Measurements from ENCODE around the gene STK32A. TPM values are rescaled to one million over a fixed set of nuclear protein-coding genes. Genes with fewer than 3 reads are reported as not detected.

The STK32A gene
- total and polyA plus RNA-seq, 4 donors, result 0.03 to 0.17 (median 0.09) TPM

DNA sequence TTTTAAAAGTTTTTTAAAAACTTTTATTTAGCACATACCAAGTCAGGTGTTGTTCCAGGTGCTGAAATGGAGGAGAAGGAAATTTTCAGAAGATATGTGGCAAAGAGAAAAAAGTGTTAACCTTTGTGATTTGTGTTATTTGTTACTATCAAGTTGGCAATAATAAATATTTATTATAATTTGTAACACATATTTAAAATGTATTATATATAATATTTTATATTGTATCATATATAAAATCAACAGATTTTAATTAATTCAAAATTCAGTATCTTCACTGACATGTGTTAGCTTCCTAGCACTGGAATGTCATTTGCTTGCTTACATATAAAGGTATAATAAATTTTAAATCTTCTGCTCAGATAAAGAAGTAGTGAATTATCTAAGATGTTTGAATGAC lies 71.5 kb downstream of the STK32A start:
- H3K4me3 ChIP-seq (ENCODE audit: low read depth in 1 of 3, low read length in 3 of 3), result no peak overlapping the region
- H3K9ac ChIP-seq (ENCODE audit: low read depth in 1 of 2, low read length in 2 of 2), result no peak overlapping the region
- H3K27ac ChIP-seq (ENCODE audit: low read depth in 1 of 2, low read length in 2 of 2), result no peak overlapping the region
- H3K4me1 ChIP-seq (ENCODE audit: control insufficient read depth in 4 of 4, insufficient read depth in 4 of 4, low read length in 3 of 4), result no peaks in the 10 kb centered on the region
- DNase-seq (ENCODE audit: low spot score), result no peak
- H3K27me3 ChIP-seq (ENCODE audit: control insufficient read depth in 4 of 4, insufficient read depth in 4 of 4, low read length in 3 of 4), result no peaks in the 10 kb centered on the region
- H3K9me3 ChIP-seq (ENCODE audit: control insufficient read depth in 4 of 4, low read length in 3 of 4), result peaks cover 0 to 5% (median 1%) of the 10 kb centered on the region in 4 donors
- H3K36me3 ChIP-seq (ENCODE audit: control insufficient read depth in 4 of 4, insufficient read depth in 3 of 4, low read depth in 1 of 4, low read length in 3 of 4), result no peaks in the 10 kb centered on the region
- TF ChIP-seq GABPA (IDR thresholded peaks at IDR 0.05 in 1 of 2, conservative IDR thresholded peaks at IDR 0.05 in 1 of 2), result no peak
- TF ChIP-seq RAD21 (IDR thresholded peaks at IDR 0.05), result no peak
- no peak for TF ChIP-seq FOXA2 (IDR thresholded peaks at IDR 0.05)
- no peak for TF ChIP-seq RXRA (IDR thresholded peaks at IDR 0.05)
- TF ChIP-seq HNF4A (conservative IDR thresholded peaks at IDR 0.05), result no peak
- TF ChIP-seq, protein P1, sequence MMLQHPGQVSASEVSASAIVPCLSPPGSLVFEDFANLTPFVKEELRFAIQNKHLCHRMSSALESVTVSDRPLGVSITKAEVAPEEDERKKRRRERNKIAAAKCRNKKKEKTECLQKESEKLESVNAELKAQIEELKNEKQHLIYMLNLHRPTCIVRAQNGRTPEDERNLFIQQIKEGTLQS (IDR thresholded peaks at IDR 0.05), result no peak
- no peak for TF ChIP-seq TAF1 (conservative IDR thresholded peaks at IDR 0.05)
- no peak for TF ChIP-seq JUND (IDR thresholded peaks at IDR 0.05)
- TF ChIP-seq SP1 (IDR thresholded peaks at IDR 0.05), result no peak
- TF ChIP-seq, protein P2, sequence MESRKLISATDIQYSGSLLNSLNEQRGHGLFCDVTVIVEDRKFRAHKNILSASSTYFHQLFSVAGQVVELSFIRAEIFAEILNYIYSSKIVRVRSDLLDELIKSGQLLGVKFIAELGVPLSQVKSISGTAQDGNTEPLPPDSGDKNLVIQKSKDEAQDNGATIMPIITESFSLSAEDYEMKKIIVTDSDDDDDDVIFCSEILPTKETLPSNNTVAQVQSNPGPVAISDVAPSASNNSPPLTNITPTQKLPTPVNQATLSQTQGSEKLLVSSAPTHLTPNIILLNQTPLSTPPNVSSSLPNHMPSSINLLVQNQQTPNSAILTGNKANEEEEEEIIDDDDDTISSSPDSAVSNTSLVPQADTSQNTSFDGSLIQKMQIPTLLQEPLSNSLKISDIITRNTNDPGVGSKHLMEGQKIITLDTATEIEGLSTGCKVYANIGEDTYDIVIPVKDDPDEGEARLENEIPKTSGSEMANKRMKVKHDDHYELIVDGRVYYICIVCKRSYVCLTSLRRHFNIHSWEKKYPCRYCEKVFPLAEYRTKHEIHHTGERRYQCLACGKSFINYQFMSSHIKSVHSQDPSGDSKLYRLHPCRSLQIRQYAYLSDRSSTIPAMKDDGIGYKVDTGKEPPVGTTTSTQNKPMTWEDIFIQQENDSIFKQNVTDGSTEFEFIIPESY (IDR thresholded peaks at IDR 0.05), result no peak
- no peak for TF ChIP-seq EGR1 (IDR thresholded peaks at IDR 0.05; ENCODE audit: low read depth in 2 of 2)
- no peak for TF ChIP-seq HNF4G (IDR thresholded peaks at IDR 0.05)
- TF ChIP-seq, protein P3, sequence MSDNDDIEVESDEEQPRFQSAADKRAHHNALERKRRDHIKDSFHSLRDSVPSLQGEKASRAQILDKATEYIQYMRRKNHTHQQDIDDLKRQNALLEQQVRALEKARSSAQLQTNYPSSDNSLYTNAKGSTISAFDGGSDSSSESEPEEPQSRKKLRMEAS (IDR thresholded peaks at IDR 0.05), result no peak
- TF ChIP-seq, protein P4, sequence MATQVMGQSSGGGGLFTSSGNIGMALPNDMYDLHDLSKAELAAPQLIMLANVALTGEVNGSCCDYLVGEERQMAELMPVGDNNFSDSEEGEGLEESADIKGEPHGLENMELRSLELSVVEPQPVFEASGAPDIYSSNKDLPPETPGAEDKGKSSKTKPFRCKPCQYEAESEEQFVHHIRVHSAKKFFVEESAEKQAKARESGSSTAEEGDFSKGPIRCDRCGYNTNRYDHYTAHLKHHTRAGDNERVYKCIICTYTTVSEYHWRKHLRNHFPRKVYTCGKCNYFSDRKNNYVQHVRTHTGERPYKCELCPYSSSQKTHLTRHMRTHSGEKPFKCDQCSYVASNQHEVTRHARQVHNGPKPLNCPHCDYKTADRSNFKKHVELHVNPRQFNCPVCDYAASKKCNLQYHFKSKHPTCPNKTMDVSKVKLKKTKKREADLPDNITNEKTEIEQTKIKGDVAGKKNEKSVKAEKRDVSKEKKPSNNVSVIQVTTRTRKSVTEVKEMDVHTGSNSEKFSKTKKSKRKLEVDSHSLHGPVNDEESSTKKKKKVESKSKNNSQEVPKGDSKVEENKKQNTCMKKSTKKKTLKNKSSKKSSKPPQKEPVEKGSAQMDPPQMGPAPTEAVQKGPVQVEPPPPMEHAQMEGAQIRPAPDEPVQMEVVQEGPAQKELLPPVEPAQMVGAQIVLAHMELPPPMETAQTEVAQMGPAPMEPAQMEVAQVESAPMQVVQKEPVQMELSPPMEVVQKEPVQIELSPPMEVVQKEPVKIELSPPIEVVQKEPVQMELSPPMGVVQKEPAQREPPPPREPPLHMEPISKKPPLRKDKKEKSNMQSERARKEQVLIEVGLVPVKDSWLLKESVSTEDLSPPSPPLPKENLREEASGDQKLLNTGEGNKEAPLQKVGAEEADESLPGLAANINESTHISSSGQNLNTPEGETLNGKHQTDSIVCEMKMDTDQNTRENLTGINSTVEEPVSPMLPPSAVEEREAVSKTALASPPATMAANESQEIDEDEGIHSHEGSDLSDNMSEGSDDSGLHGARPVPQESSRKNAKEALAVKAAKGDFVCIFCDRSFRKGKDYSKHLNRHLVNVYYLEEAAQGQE (IDR thresholded peaks at IDR 0.05), result no peak
- TF ChIP-seq NR2F2 (IDR thresholded peaks at IDR 0.05), result no peak
- no peak for TF ChIP-seq YY1 (IDR thresholded peaks at IDR 0.05)
- TF ChIP-seq FOXA1 (IDR thresholded peaks at IDR 0.05), result no peak
- TF ChIP-seq, protein P5, sequence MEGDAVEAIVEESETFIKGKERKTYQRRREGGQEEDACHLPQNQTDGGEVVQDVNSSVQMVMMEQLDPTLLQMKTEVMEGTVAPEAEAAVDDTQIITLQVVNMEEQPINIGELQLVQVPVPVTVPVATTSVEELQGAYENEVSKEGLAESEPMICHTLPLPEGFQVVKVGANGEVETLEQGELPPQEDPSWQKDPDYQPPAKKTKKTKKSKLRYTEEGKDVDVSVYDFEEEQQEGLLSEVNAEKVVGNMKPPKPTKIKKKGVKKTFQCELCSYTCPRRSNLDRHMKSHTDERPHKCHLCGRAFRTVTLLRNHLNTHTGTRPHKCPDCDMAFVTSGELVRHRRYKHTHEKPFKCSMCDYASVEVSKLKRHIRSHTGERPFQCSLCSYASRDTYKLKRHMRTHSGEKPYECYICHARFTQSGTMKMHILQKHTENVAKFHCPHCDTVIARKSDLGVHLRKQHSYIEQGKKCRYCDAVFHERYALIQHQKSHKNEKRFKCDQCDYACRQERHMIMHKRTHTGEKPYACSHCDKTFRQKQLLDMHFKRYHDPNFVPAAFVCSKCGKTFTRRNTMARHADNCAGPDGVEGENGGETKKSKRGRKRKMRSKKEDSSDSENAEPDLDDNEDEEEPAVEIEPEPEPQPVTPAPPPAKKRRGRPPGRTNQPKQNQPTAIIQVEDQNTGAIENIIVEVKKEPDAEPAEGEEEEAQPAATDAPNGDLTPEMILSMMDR (IDR thresholded peaks at IDR 0.05; ENCODE audit: low read depth, low read length, missing input control), result no peak

All from liver (tissue), 9 donors.